Measurements from ENCODE around the gene CHST8.

- TF ChIP-seq CTCF (CRISPR knock-in tag; IDR thresholded peaks at IDR 0.05): no peak
- no peak for TF ChIP-seq ZNF264 (CRISPR knock-in tag; IDR thresholded peaks at IDR 0.05)
- no peak for TF ChIP-seq RELA (CRISPR knock-in tag; IDR thresholded peaks at IDR 0.05)
- TF ChIP-seq CEBPZ (IDR thresholded peaks at IDR 0.05; ENCODE audit: low read length): no peak
Measured at GRCh38 chr19:33705860-33706259, 84.1 kb downstream of the CHST8 start.

Measured in HepG2 (cell line).